Measurements from ENCODE around the gene SOBP. TPM values are rescaled to one million over a fixed set of nuclear protein-coding genes. Genes with fewer than 3 reads are reported as not detected.

SOBP gene
- total RNA-seq, 2 experiments from 2014 or later = 0.23 to 0.49 TPM

DNA sequence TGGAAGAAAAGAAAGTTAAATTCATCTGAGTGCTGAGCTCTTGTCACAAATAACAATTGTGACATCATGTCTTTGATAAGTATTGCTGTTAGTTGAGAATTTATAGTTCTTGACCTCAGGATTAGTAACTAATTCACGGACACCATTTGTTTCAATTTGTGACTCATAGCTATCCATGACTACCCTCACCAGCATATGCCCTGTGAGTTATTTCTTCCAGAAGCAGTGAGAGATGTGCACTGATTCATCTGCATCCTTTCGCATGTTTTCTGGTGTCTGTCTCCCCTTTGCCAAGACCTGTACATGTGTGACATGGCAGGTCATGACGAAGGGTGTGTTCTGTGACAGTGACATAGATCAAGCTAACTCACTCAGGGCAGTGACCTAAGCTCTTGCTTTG, 86.9 kb downstream of the SOBP start:
- DNase-seq (peak; percentile 15), ATAC-seq (peak; percentile 70)
- intact Hi-C loops (cut with DNase I, micrococcal nuclease) = no loop called here
- Mint-ChIP-seq H3K27me3 (peaks cover 14% of the 10 kb centered on the region), H3K4me3 (no peak overlapping the region), H3K9me3 (ENCODE audit: low read depth) (no peaks in the 10 kb centered on the region), H3K27ac (no peak overlapping the region), H3K36me3 (ENCODE audit: low read depth) (no peaks in the 10 kb centered on the region), H3K4me1 (no peaks in the 10 kb centered on the region)
- CTCF ChIA-PET = interaction anchor here (0.7 kb wide), 2 partner anchors 532 to 656 kb away, joined by 3 read pairs; no protein-coding TSS in a partner anchor
- POLR2A ChIA-PET = no interaction called here

DNA sequence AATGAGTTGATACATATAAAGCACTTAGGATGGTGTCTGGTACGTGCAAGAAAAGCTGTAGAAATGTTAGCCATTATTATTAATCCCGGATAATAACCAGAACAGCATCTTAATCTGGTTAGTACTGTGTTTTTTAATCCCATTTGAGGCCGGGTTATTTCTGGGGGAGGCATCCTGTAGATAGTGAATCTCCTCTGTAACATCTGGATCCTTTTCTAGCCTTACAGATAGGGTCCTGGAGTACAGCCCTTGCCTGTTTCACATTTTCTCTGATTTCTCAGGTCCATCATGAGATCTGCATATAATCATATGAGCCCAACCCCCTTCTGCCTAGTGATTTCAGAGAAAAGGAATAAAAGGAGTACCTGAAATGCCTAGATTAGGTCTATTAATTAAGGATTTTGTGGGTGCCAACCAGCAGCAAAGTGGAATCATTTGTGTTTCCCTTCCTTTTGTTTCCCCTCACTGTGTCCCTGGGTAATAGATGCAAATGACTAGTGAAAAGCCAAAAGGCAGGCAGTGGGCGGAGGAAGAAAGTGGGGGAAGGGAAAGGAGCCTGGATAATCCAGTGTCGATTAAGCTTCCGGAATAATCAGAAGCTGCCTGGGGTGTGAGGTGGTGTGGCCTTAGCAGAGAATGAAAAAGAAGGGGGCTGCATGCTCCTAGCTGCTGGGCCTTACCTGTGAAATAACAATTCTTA, 88.9 kb downstream of the SOBP start:
- intact Hi-C loops (cut with DNase I, micrococcal nuclease) = no loop called here

GRCh38 chr6:107579456-107580056, 89.6 kb downstream of the SOBP start:
- POLR2A ChIA-PET = no interaction called here
- Mint-ChIP-seq H3K27ac (no peak overlapping the region), H3K4me1 (no peaks in the 10 kb centered on the region), H3K36me3 (ENCODE audit: low read depth) (no peaks in the 10 kb centered on the region), H3K9me3 (ENCODE audit: low read depth) (no peaks in the 10 kb centered on the region), H3K27me3 (peaks cover 10% of the 10 kb centered on the region), H3K4me3 (no peak overlapping the region)
- no peak for ATAC-seq
- intact Hi-C loops (cut with DNase I, micrococcal nuclease) = no loop called here
- CTCF ChIA-PET = no interaction called here
- DNase-seq = no peak

More for the DNA sequence above, 88.9 kb downstream of the SOBP start:
- Mint-ChIP-seq H3K27ac (no peak overlapping the region), H3K4me3 (no peak overlapping the region), H3K36me3 (ENCODE audit: low read depth) (no peaks in the 10 kb centered on the region), H3K4me1 (no peaks in the 10 kb centered on the region), H3K9me3 (ENCODE audit: low read depth) (no peaks in the 10 kb centered on the region), H3K27me3 (peaks cover 10% of the 10 kb centered on the region)
- ATAC-seq (no peak), DNase-seq (no peak)
- ChIA-PET CTCF (no interaction called here), POLR2A (no interaction called here)

DNA sequence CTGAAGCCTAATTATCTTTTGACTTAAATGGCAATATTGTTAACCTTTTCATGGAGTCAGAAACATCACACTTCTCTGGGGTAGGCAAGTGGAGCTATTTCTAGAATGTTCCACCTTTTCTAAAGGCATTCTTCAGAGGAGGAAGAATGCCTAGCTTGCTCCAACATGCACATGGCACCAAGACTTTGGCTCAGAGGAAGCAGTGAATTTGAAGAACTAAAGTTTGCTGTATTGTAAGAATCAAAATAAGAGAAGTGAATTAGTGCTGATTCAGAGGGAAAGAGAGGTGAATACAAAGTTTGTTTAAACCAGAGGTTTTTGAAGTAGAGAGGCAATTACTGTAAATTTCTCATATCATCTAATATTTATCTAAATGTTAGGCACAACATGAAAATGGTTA, 92.2 kb downstream of the SOBP start:
- ATAC-seq (no peak), DNase-seq (no peak)
- intact Hi-C loops (cut with DNase I, micrococcal nuclease) = no loop called here
- ChIA-PET POLR2A (no interaction called here), CTCF (no interaction called here)
- Mint-ChIP-seq H3K4me3 (no peak overlapping the region), H3K27ac (no peak overlapping the region), H3K36me3 (ENCODE audit: low read depth) (no peaks in the 10 kb centered on the region), H3K9me3 (ENCODE audit: low read depth) (no peaks in the 10 kb centered on the region), H3K27me3 (peaks cover 10% of the 10 kb centered on the region), H3K4me1 (no peaks in the 10 kb centered on the region)

- no peak overlapping the region for H3K27ac Mint-ChIP-seq
- H3K36me3 Mint-ChIP-seq (ENCODE audit: low read depth) = no peaks in the 10 kb centered on the region
- ChIA-PET POLR2A (no interaction called here), CTCF (no interaction called here)
- no peak overlapping the region for H3K4me3 Mint-ChIP-seq
- H3K27me3 Mint-ChIP-seq = peaks cover 10% of the 10 kb centered on the region
- intact Hi-C loops (cut with DNase I, micrococcal nuclease) = no loop called here
- no peaks in the 10 kb centered on the region for H3K4me1 Mint-ChIP-seq
- ATAC-seq (no peak), DNase-seq (no peak)
- no peaks in the 10 kb centered on the region for H3K9me3 Mint-ChIP-seq (ENCODE audit: low read depth)
Observed at GRCh38 chr6:107584726-107585125, 94.8 kb downstream of the SOBP start.

GRCh38 chr6:107585815-107586435, 96.0 kb downstream of the SOBP start:
- no peaks in the 10 kb centered on the region for H3K36me3 Mint-ChIP-seq (ENCODE audit: low read depth)
- H3K27me3 Mint-ChIP-seq = peaks cover 5% of the 10 kb centered on the region
- intact Hi-C loops (cut with DNase I, micrococcal nuclease) = no loop called here
- no peak for DNase-seq
- POLR2A ChIA-PET = no interaction called here
- H3K9me3 Mint-ChIP-seq (ENCODE audit: low read depth) = no peaks in the 10 kb centered on the region
- no peak overlapping the region for H3K4me3 Mint-ChIP-seq
- H3K27ac Mint-ChIP-seq = no peak overlapping the region
- ATAC-seq = no peak
- CTCF ChIA-PET = interaction anchor here (0.7 to 0.9 kb wide), 2 partner anchors 9 to 36 kb away, joined by 3 read pairs; no protein-coding TSS in a partner anchor
- H3K4me1 Mint-ChIP-seq = no peaks in the 10 kb centered on the region

- no peaks in the 10 kb centered on the region for H3K9me3 Mint-ChIP-seq (ENCODE audit: low read depth)
- no peak for DNase-seq
- no peak overlapping the region for H3K4me3 Mint-ChIP-seq
- no peak for ATAC-seq
- CTCF ChIA-PET = interaction anchor here (0.7 to 1.6 kb wide), 3 partner anchors 10 to 1287 kb away, joined by 3 to 5 read pairs (median 3); no protein-coding TSS in a partner anchor
- intact Hi-C loops (cut with DNase I, micrococcal nuclease) = no loop called here
- POLR2A ChIA-PET = no interaction called here
- H3K36me3 Mint-ChIP-seq (ENCODE audit: low read depth) = no peaks in the 10 kb centered on the region
- no peak overlapping the region for H3K27ac Mint-ChIP-seq
- H3K27me3 Mint-ChIP-seq = peaks cover 9% of the 10 kb centered on the region
- no peaks in the 10 kb centered on the region for H3K4me1 Mint-ChIP-seq
Observed at GRCh38 chr6:107587451-107587850, 97.5 kb downstream of the SOBP start.

- Mint-ChIP-seq H3K4me1 (no peaks in the 10 kb centered on the region), H3K27ac (no peak overlapping the region), H3K4me3 (no peak overlapping the region), H3K27me3 (peaks cover 9% of the 10 kb centered on the region), H3K9me3 (ENCODE audit: low read depth) (no peaks in the 10 kb centered on the region), H3K36me3 (ENCODE audit: low read depth) (no peaks in the 10 kb centered on the region)
- intact Hi-C loops (cut with DNase I, micrococcal nuclease) = no loop called here
- ChIA-PET POLR2A (no interaction called here), CTCF (interaction anchor here (1.6 kb wide), 1 partner anchor 8 kb away, joined by 5 read pairs; no protein-coding TSS in a partner anchor)
- ATAC-seq (no peak), DNase-seq (no peak)
Observed at GRCh38 chr6:107589199-107589598, 99.3 kb downstream of the SOBP start.

- H3K4me1 Mint-ChIP-seq = no peaks in the 10 kb centered on the region
- H3K27ac Mint-ChIP-seq = no peak overlapping the region
- ChIA-PET CTCF (no interaction called here), POLR2A (no interaction called here)
- DNase-seq (no peak), ATAC-seq (no peak)
- peaks cover 11% of the 10 kb centered on the region for H3K27me3 Mint-ChIP-seq
- no peak overlapping the region for H3K4me3 Mint-ChIP-seq
- no peaks in the 10 kb centered on the region for H3K36me3 Mint-ChIP-seq (ENCODE audit: low read depth)
- no peaks in the 10 kb centered on the region for H3K9me3 Mint-ChIP-seq (ENCODE audit: low read depth)
- intact Hi-C loops (cut with DNase I, micrococcal nuclease) = no loop called here
Observed at GRCh38 chr6:107589934-107590333, 100.0 kb downstream of the SOBP start.

DNA sequence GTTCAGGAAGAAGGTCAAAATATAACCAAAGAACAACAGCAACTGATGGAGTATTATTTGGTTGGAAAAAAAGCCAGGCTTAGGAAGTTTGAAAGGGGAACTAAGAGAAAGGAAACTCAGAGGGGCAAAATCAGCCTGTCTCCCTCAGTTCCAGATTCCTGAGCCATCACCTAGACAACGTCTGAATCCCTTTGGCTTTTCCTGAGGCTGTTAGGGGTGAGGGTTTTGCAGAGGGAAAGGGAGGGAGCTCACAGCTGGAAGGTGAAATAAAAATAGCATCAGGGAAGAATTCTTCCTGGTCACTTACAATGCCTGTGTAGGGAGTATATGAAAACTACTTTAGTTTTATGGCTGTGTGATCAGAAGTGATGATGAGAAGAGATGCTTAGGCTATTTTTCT, 100.5 kb downstream of the SOBP start:
- H3K36me3 Mint-ChIP-seq (ENCODE audit: low read depth) = no peaks in the 10 kb centered on the region
- DNase-seq = no peak
- intact Hi-C loops (cut with DNase I, micrococcal nuclease) = no loop called here
- peaks cover 11% of the 10 kb centered on the region for H3K27me3 Mint-ChIP-seq
- POLR2A ChIA-PET = no interaction called here
- CTCF ChIA-PET = no interaction called here
- H3K4me3 Mint-ChIP-seq = no peak overlapping the region
- H3K27ac Mint-ChIP-seq = no peak overlapping the region
- H3K9me3 Mint-ChIP-seq (ENCODE audit: low read depth) = no peaks in the 10 kb centered on the region
- no peaks in the 10 kb centered on the region for H3K4me1 Mint-ChIP-seq
- ATAC-seq = no peak

- H3K4me1 Mint-ChIP-seq = no peaks in the 10 kb centered on the region
Observed at GRCh38 chr6:107591346-107591745, 101.4 kb downstream of the SOBP start.

DNA sequence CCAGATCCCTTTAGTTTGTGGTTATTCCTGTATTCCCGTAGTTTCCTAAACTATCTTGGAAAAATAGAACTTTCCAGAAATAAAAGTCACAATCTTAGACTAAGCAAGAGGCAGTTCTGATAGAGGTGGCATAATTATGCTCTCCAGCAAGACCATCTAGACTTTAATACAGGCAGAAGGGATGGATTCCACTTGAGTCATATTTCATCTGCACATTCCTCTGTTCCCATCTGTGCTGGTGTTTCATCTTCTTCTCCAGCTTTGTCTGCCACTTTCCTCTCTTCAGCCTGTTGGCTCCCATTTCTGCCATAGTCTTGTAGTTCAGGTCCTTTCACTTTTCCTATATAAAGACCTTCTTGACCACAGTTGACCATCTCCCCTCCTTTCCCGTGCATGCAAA, 102.9 kb downstream of the SOBP start:
- intact Hi-C loops (cut with DNase I, micrococcal nuclease) = no loop called here
- Mint-ChIP-seq H3K36me3 (ENCODE audit: low read depth) (no peaks in the 10 kb centered on the region), H3K4me3 (no peak overlapping the region), H3K27ac (no peak overlapping the region), H3K9me3 (ENCODE audit: low read depth) (no peaks in the 10 kb centered on the region), H3K4me1 (no peaks in the 10 kb centered on the region), H3K27me3 (peaks cover 10% of the 10 kb centered on the region)
- DNase-seq (no peak), ATAC-seq (no peak)
- CTCF ChIA-PET = no interaction called here
- POLR2A ChIA-PET = no interaction called here

More at GRCh38 chr6:107591346-107591745, 101.4 kb downstream of the SOBP start:
- ChIA-PET CTCF (no interaction called here), POLR2A (no interaction called here)
- DNase-seq = no peak
- Mint-ChIP-seq H3K36me3 (ENCODE audit: low read depth) (no peaks in the 10 kb centered on the region), H3K4me3 (no peak overlapping the region), H3K9me3 (ENCODE audit: low read depth) (no peaks in the 10 kb centered on the region), H3K27ac (no peak overlapping the region), H3K27me3 (peaks cover 11% of the 10 kb centered on the region)
- no peak for ATAC-seq
- intact Hi-C loops (cut with DNase I, micrococcal nuclease) = no loop called here
